Bronchial epithelial cell (primary cell): ENCODE measurements around the gene PLD1. TPM values are rescaled to one million over a fixed set of nuclear protein-coding genes. Genes with fewer than 3 reads are reported as not detected.
"Not testable (repeated sequence)": the region's sequence is repeated elsewhere in the genome, so short reads cannot be mapped to it uniquely, and the experiment has no call there.

Experiments used
- DNase-seq: peaks from one replicate; pipeline ENCODE4 v3.0.0-alpha.2; 2010; ENCODE audit warnings: low read depth
- FAIRE-seq: peaks from 2 replicates; lab custom pipeline; 2011; peaks lifted over from hg19 to GRCh38; lab: Jason Lieb, UNC
- H3K27me3 ChIP-seq: 2 replicates; pipeline ENCODE4 v1.5.1; 2011; ENCODE audit warnings: low read length; ENCODE audit not compliant: control insufficient read depth, insufficient read depth
- H3K36me3 ChIP-seq: 2 replicates; pipeline ENCODE4 v1.5.1; 2011; ENCODE audit warnings: low read length; ENCODE audit not compliant: control insufficient read depth, insufficient read depth
- H3K4me3 ChIP-seq: 2 replicates; pipeline ENCODE4 v1.5.1; 2011; ENCODE audit warnings: mild to moderate bottlenecking, low read depth, low read length, control low read depth
- CTCF ChIP-seq: IDR thresholded peaks from 2 replicates; pipeline ENCODE4 v1.5.1; 2011; ENCODE audit warnings: mild to moderate bottlenecking, moderate library complexity, low read length, control low read depth, inconsistent platforms; ENCODE audit not compliant: insufficient read depth, severe bottlenecking
- total RNA-seq: library from RNA; depleted of rRNA; stranded (reverse); fragments of >200 nt; gene quantifications from 2 replicates; pipeline ENCODE4 v1.2.1, GENCODE V29; 2014

PLD1 gene
- total RNA-seq, 1 donor from 2014 or later: 10.5 TPM

GRCh38 chr3:171694888-171695287 lies 115.4 kb downstream of the PLD1 start:
- FAIRE-seq (no peak), DNase-seq (no peak)
- TF ChIP-seq CTCF: no peak
- Histone ChIP-seq H3K4me3 (no peak overlapping the region), H3K36me3 (peaks cover 1% of the 10 kb centered on the region), H3K27me3 (no peaks in the 10 kb centered on the region)

- not testable (repeated sequence) for DNase-seq, FAIRE-seq, H3K36me3 ChIP-seq, H3K4me3 ChIP-seq, H3K27me3 ChIP-seq
Measured at GRCh38 chr3:171692551-171692950, 117.7 kb downstream of the PLD1 start.

- no peak for DNase-seq
- Histone ChIP-seq H3K36me3 (peaks cover 3% of the 10 kb centered on the region), H3K4me3 (no peak overlapping the region), H3K27me3 (no peaks in the 10 kb centered on the region)
- no peak for TF ChIP-seq CTCF
- no peak for FAIRE-seq
Measured at GRCh38 chr3:171691485-171691884, 118.8 kb downstream of the PLD1 start.

- Histone ChIP-seq H3K27me3 (no peaks in the 10 kb centered on the region), H3K36me3 (peaks cover 3% of the 10 kb centered on the region), H3K4me3 (no peak overlapping the region)
- no peak for TF ChIP-seq CTCF
- no peak for DNase-seq
- FAIRE-seq: no peak
Measured at GRCh38 chr3:171690281-171690680, 120.0 kb downstream of the PLD1 start.

GRCh38 chr3:171688593-171688992 lies 121.7 kb downstream of the PLD1 start:
- DNase-seq (no peak), FAIRE-seq (no peak)
- Histone ChIP-seq H3K27me3 (no peaks in the 10 kb centered on the region), H3K36me3 (peaks cover 3% of the 10 kb centered on the region), H3K4me3 (no peak overlapping the region)
- no peak for TF ChIP-seq CTCF

- DNase-seq: no peak
- no peaks in the 10 kb centered on the region for H3K27me3 ChIP-seq
- H3K4me3 ChIP-seq: no peak overlapping the region
- no peak for FAIRE-seq
- peaks cover 3% of the 10 kb centered on the region for H3K36me3 ChIP-seq
- TF ChIP-seq CTCF: no peak
Measured at GRCh38 chr3:171688002-171688401, 122.3 kb downstream of the PLD1 start.
